C4-2B (cell line): ENCODE measurements around the gene ELN.

ENCODE experiments used
- ZFX ChIP-seq: fragments of 450-650 bp; IDR thresholded peaks from 2 replicates; pipeline ENCODE4 v1.6.1; 2017
- TF ChIP-seq, protein P1 (sequence below): fragments of 450-650 bp; conservative IDR thresholded peaks from 2 replicates; pipeline ENCODE4 v1.5.1; 2017; ENCODE audit warnings: mild to moderate bottlenecking

DNA sequence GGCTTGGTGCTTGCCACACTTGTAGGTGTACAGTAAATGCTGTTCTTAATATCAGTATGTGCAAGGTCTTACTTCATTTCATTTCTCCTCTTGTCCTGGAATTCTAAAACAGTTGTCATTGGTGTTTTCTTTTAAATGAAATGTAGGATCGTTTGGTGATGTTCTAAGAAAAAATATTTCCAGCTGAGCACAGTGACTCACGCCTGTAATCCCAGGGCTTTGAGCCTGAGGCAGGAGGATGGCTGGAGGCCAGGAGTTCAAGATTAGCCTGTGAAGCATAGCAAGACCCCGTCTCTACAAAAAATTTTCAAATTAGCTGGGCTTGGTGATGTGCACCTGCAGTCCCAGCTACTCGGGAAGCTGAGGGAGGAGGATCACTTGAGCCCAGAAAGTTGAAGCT, 32.6 kb upstream of the ELN start:
- TF ChIP-seq, protein P1, sequence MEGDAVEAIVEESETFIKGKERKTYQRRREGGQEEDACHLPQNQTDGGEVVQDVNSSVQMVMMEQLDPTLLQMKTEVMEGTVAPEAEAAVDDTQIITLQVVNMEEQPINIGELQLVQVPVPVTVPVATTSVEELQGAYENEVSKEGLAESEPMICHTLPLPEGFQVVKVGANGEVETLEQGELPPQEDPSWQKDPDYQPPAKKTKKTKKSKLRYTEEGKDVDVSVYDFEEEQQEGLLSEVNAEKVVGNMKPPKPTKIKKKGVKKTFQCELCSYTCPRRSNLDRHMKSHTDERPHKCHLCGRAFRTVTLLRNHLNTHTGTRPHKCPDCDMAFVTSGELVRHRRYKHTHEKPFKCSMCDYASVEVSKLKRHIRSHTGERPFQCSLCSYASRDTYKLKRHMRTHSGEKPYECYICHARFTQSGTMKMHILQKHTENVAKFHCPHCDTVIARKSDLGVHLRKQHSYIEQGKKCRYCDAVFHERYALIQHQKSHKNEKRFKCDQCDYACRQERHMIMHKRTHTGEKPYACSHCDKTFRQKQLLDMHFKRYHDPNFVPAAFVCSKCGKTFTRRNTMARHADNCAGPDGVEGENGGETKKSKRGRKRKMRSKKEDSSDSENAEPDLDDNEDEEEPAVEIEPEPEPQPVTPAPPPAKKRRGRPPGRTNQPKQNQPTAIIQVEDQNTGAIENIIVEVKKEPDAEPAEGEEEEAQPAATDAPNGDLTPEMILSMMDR, result no peak
- TF ChIP-seq ZFX, result no peak
